HepG2 (cell line): Measurements from ENCODE around the gene ZBTB7C. TPM values are rescaled to one million over a fixed set of nuclear protein-coding genes. Genes with fewer than 3 reads are reported as not detected.

Source experiments
- ATAC-seq: fragments of 200-7000 bp; cut with Tn5 transposase; 3 replicates; pipeline ENCODE4 v1.9.1; 2020; ENCODE audit warnings: mild to moderate bottlenecking, moderate library complexity
- BruUV-seq: library from RNA; stranded (reverse); fragments of 400-500 nt; replicated peaks from 2 replicates; lab custom pipeline; 2021; lab: Mats Ljungman, UMichigan
- CTCF ChIA-PET: fragments of 300-600 bp; formaldehyde crosslinking; extraction: SDS; loops from one replicate; lab custom pipeline; 2021; ENCODE audit warnings: low total read pairs, inconsistent platforms, low intra/inter-chr PET ratio; lab: Yijun Ruan, JAX
- POLR2A ChIA-PET: fragments of 350-600 bp; sonication (Branson Sonifier 250); formaldehyde crosslinking; loops from one replicate; lab custom pipeline; 2020; ENCODE audit warnings: antibody characterized with exemption, inconsistent platforms; lab: Yijun Ruan, JAX
- DNase-seq: peaks from one replicate; pipeline ENCODE4 v3.0.0-alpha.2; 2015; ENCODE audit warnings: low spot score
- FAIRE-seq: peaks from 3 replicates; lab custom pipeline; 2011; peaks lifted over from hg19 to GRCh38; lab: Jason Lieb, UNC
- H2AFZ ChIP-seq: one replicate; pipeline ENCODE4 v1.6.1; 2011; ENCODE audit warnings: low read length, inconsistent platforms
- H3K27ac ChIP-seq: fragments of 300-600 bp; 3 replicates; pipeline ENCODE4 v1.8.0; 2011; ENCODE audit warnings: mixed run types, mild to moderate bottlenecking, mixed read lengths, low read length, inconsistent platforms; ENCODE audit not compliant: insufficient read depth; ENCODE audit errors: extremely low read length
- H3K27me3 ChIP-seq, 2 experiments: fragments of 200-600 bp in 1 of 2; 2 replicates in 1 of 2; 3 replicates in 1 of 2; pipeline versions ENCODE4 v1.6.0 to v1.8.0; 2011; ENCODE audit warnings: low read length in 2 of 2, mild to moderate bottlenecking in 2 of 2, moderate library complexity in 2 of 2, inconsistent platforms in 1 of 2; ENCODE audit not compliant: insufficient read depth in 2 of 2, control insufficient read depth in 1 of 2
- H3K36me3 ChIP-seq, 2 experiments: fragments of 200-600 bp in 1 of 2; replicated peaks in 1 of 2; 2 replicates in 1 of 2; 3 replicates in 1 of 2; pipeline versions ENCODE4 v1.5.1 to v1.8.0; 2011; ENCODE audit warnings: low read length in 2 of 2, inconsistent platforms in 1 of 2; ENCODE audit not compliant: insufficient read depth in 2 of 2, control insufficient read depth in 1 of 2
- H3K4me1 ChIP-seq: 2 replicates; pipeline ENCODE4 v1.5.1; 2012; ENCODE audit warnings: low read length, inconsistent platforms; ENCODE audit not compliant: insufficient read depth
- H3K4me2 ChIP-seq: 2 replicates; pipeline ENCODE4 v1.6.0; 2011; ENCODE audit warnings: low read depth, low read length, inconsistent platforms
- H3K4me3 ChIP-seq, 3 experiments: fragments of 200-600 bp in 1 of 3; sonication (generic), shearing (Covaris generic) in 1 of 3; replicated peaks in 1 of 3; 2 replicates each; pipeline ENCODE4 v1.5.1; 2011 to 2016; ENCODE audit warnings: low read length in 3 of 3, inconsistent platforms in 2 of 3, low read depth in 2 of 3, mild to moderate bottlenecking in 2 of 3, control low read depth in 1 of 3, mixed read lengths in 1 of 3; ENCODE audit not compliant: insufficient read depth in 1 of 3
- H3K79me2 ChIP-seq: one replicate; pipeline ENCODE4 v1.6.1; 2011; ENCODE audit warnings: low read length, inconsistent platforms; ENCODE audit not compliant: insufficient read depth
- H3K9ac ChIP-seq: 2 replicates; pipeline ENCODE4 v1.6.0; 2011; ENCODE audit warnings: mild to moderate bottlenecking, low read depth, low read length, inconsistent platforms; ENCODE audit not compliant: insufficient read depth
- H3K9me3 ChIP-seq: 2 replicates; pipeline ENCODE4 v1.5.1; 2012; ENCODE audit warnings: mild to moderate bottlenecking, low read length
- H4K20me1 ChIP-seq: 2 replicates; pipeline ENCODE4 v1.6.0; 2011; ENCODE audit warnings: inconsistent platforms, mild to moderate bottlenecking, low read length, moderate library complexity; ENCODE audit not compliant: insufficient read depth
- NKX3-1 ChIP-seq: sonication (generic); formaldehyde crosslinking; IDR thresholded peaks from 2 replicates; pipeline ENCODE4 v1.5.0; 2020; ENCODE audit warnings: missing genetic modification reagents
- SNAI1 ChIP-seq: sonication (generic); formaldehyde crosslinking; IDR thresholded peaks from 2 replicates; pipeline ENCODE4 v1.5.0; 2020; ENCODE audit warnings: mild to moderate bottlenecking, missing genetic modification reagents, borderline replicate concordance
- TEAD2 ChIP-seq: sonication (generic); formaldehyde crosslinking; IDR thresholded peaks from 2 replicates; pipeline ENCODE4 v1.9.0; 2021; ENCODE audit warnings: missing genetic modification reagents
- YEATS2 ChIP-seq: sonication (generic); formaldehyde crosslinking; IDR thresholded peaks from 2 replicates; pipeline ENCODE4 v1.4.0; 2020; ENCODE audit warnings: missing genetic modification reagents, borderline replicate concordance
- ZNF10 ChIP-seq: sonication (generic); formaldehyde crosslinking; IDR thresholded peaks from 2 replicates; pipeline ENCODE4 v1.4.0; 2020; ENCODE audit warnings: mild to moderate bottlenecking, low read depth, missing genetic modification reagents, borderline replicate concordance
- ZNF180 ChIP-seq: sonication (generic); formaldehyde crosslinking; IDR thresholded peaks from 2 replicates; pipeline ENCODE4 v1.4.0; 2020; ENCODE audit warnings: low read depth, missing genetic modification reagents, borderline replicate concordance
- ZNF20 ChIP-seq: sonication (generic); formaldehyde crosslinking; IDR thresholded peaks from 2 replicates; pipeline ENCODE4 v1.4.0; 2020; ENCODE audit warnings: mild to moderate bottlenecking, moderate library complexity, missing genetic modification reagents
- ZNF468 ChIP-seq: sonication (generic); formaldehyde crosslinking; IDR thresholded peaks from 2 replicates; pipeline ENCODE4 v1.8.0; 2022; ENCODE audit warnings: mild to moderate bottlenecking, moderate library complexity, missing genetic modification reagents
- ZNF496 ChIP-seq: sonication (generic); formaldehyde crosslinking; IDR thresholded peaks from 2 replicates; pipeline ENCODE4 v1.8.1; 2023; ENCODE audit warnings: mild to moderate bottlenecking, moderate library complexity, missing genetic modification reagents; ENCODE audit not compliant: insufficient replicate concordance
- ZNF891 ChIP-seq: sonication (generic); formaldehyde crosslinking; IDR thresholded peaks from 2 replicates; pipeline ENCODE4 v1.5.0; 2020; ENCODE audit warnings: mild to moderate bottlenecking, missing genetic modification reagents
- WGBS: methylation state at CpG from one replicate; pipeline ENCODE4 v1.1.6; 2017; ENCODE audit warnings: low lambda C conversion rate; 5-methylcytosine and 5-hydroxymethylcytosine counted together
- in situ Hi-C: cut with HindIII; loops from 2 replicates; pipeline ENCODE4 v1.10.0; 2017; ENCODE audit warnings: low pct_unique_long_range_greater_than_20kb; ENCODE audit not compliant: extremely low pct_ligation_motif_present
- intact Hi-C: fragments of 100-400 bp; cut with micrococcal nuclease; formaldehyde crosslinking; loops from one replicate; pipeline ENCODE4 v1.10.0; 2022; ENCODE audit not compliant: unreplicated experiment
- polyA plus RNA-seq, 8 experiments: library from polyadenylated mRNA; depleted of rRNA in 3 of 8; stranded (reverse) in 7 of 8; unstranded in 1 of 8; fragments of >200 nt; fragmentation: Illumina TruSeq in 4 of 8; extraction: Trizol in 4 of 8; gene quantifications; 2 replicates each; pipeline versions ENCODE4 v1.2.1 to v1.2.3, GENCODE V29; 2011 to 2016; ENCODE audit warnings: low read depth in 4 of 8, missing spikeins in 1 of 8, mixed read lengths in 1 of 8; ENCODE audit not compliant: insufficient read depth in 1 of 8
- total RNA-seq, 5 experiments: library from RNA; depleted of rRNA; stranded (reverse); fragments of >200 nt; fragmentation: Illumina TruSeq; extraction: Trizol; gene quantifications; 2 replicates each; pipeline ENCODE4 v1.2.3, GENCODE V29; 2016; ENCODE audit warnings: low read depth in 1 of 5
- TF ChIP-seq, protein P1 (sequence below): sonication (generic); formaldehyde crosslinking; IDR thresholded peaks from 2 replicates; pipeline ENCODE4 v1.4.0; 2020; ENCODE audit warnings: missing genetic modification reagents, mild to moderate bottlenecking, borderline replicate concordance
- TF ChIP-seq, protein P2 (sequence below): sonication (generic); formaldehyde crosslinking; IDR thresholded peaks from 2 replicates; pipeline ENCODE4 v1.4.0; 2020; ENCODE audit warnings: mild to moderate bottlenecking, missing genetic modification reagents
- TF ChIP-seq, protein P3 (sequence below): sonication (generic); formaldehyde crosslinking; IDR thresholded peaks from 2 replicates; pipeline ENCODE4 v1.4.0; 2020; ENCODE audit warnings: mild to moderate bottlenecking, missing genetic modification reagents

The ZBTB7C gene
- total and polyA plus RNA-seq, 2 of the 13 experiments (the other 11 are each of a cell fraction or from before 2014, with no cell fraction given) = 0.01 to 0.04 TPM

DNA sequence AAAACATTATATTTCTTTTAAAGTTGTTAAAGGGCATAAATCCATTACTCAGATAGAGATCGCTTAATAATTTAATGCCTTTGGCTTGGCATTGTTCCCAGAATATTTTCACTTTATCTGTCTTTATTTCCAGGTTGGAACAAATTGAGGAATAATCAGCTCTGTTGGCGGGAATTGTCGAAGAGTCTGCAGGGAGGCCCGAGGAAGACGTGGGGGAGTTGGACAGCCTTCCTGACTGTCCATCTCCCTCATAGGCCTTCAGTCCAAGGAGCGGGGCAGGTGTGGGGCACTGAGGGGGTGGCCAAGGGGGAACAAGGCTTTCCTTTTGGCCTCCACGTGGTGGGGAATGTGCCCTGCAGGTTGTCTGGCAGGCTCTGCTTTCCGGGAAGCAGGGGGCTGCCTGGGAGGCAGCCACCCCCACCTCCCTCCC is 179.6 kb downstream of the ZBTB7C start:
- CTCF ChIA-PET = interaction anchor here (1.3 kb wide), 2 partner anchors 217 to 236 kb away, joined by 6 to 10 read pairs; no protein-coding TSS in a partner anchor
- no peak for TF ChIP-seq TEAD2 (CRISPR knock-in tag)
- TF ChIP-seq, protein P1, sequence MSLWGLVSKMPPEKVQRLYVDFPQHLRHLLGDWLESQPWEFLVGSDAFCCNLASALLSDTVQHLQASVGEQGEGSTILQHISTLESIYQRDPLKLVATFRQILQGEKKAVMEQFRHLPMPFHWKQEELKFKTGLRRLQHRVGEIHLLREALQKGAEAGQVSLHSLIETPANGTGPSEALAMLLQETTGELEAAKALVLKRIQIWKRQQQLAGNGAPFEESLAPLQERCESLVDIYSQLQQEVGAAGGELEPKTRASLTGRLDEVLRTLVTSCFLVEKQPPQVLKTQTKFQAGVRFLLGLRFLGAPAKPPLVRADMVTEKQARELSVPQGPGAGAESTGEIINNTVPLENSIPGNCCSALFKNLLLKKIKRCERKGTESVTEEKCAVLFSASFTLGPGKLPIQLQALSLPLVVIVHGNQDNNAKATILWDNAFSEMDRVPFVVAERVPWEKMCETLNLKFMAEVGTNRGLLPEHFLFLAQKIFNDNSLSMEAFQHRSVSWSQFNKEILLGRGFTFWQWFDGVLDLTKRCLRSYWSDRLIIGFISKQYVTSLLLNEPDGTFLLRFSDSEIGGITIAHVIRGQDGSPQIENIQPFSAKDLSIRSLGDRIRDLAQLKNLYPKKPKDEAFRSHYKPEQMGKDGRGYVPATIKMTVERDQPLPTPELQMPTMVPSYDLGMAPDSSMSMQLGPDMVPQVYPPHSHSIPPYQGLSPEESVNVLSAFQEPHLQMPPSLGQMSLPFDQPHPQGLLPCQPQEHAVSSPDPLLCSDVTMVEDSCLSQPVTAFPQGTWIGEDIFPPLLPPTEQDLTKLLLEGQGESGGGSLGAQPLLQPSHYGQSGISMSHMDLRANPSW (CRISPR knock-in tag) = no peak
- no peak for TF ChIP-seq ZNF20
- no peak for TF ChIP-seq ZNF468 (CRISPR knock-in tag)
- no peak for TF ChIP-seq SNAI1 (CRISPR knock-in tag)
- TF ChIP-seq NKX3-1 (CRISPR knock-in tag) = no peak
- TF ChIP-seq, protein P2, sequence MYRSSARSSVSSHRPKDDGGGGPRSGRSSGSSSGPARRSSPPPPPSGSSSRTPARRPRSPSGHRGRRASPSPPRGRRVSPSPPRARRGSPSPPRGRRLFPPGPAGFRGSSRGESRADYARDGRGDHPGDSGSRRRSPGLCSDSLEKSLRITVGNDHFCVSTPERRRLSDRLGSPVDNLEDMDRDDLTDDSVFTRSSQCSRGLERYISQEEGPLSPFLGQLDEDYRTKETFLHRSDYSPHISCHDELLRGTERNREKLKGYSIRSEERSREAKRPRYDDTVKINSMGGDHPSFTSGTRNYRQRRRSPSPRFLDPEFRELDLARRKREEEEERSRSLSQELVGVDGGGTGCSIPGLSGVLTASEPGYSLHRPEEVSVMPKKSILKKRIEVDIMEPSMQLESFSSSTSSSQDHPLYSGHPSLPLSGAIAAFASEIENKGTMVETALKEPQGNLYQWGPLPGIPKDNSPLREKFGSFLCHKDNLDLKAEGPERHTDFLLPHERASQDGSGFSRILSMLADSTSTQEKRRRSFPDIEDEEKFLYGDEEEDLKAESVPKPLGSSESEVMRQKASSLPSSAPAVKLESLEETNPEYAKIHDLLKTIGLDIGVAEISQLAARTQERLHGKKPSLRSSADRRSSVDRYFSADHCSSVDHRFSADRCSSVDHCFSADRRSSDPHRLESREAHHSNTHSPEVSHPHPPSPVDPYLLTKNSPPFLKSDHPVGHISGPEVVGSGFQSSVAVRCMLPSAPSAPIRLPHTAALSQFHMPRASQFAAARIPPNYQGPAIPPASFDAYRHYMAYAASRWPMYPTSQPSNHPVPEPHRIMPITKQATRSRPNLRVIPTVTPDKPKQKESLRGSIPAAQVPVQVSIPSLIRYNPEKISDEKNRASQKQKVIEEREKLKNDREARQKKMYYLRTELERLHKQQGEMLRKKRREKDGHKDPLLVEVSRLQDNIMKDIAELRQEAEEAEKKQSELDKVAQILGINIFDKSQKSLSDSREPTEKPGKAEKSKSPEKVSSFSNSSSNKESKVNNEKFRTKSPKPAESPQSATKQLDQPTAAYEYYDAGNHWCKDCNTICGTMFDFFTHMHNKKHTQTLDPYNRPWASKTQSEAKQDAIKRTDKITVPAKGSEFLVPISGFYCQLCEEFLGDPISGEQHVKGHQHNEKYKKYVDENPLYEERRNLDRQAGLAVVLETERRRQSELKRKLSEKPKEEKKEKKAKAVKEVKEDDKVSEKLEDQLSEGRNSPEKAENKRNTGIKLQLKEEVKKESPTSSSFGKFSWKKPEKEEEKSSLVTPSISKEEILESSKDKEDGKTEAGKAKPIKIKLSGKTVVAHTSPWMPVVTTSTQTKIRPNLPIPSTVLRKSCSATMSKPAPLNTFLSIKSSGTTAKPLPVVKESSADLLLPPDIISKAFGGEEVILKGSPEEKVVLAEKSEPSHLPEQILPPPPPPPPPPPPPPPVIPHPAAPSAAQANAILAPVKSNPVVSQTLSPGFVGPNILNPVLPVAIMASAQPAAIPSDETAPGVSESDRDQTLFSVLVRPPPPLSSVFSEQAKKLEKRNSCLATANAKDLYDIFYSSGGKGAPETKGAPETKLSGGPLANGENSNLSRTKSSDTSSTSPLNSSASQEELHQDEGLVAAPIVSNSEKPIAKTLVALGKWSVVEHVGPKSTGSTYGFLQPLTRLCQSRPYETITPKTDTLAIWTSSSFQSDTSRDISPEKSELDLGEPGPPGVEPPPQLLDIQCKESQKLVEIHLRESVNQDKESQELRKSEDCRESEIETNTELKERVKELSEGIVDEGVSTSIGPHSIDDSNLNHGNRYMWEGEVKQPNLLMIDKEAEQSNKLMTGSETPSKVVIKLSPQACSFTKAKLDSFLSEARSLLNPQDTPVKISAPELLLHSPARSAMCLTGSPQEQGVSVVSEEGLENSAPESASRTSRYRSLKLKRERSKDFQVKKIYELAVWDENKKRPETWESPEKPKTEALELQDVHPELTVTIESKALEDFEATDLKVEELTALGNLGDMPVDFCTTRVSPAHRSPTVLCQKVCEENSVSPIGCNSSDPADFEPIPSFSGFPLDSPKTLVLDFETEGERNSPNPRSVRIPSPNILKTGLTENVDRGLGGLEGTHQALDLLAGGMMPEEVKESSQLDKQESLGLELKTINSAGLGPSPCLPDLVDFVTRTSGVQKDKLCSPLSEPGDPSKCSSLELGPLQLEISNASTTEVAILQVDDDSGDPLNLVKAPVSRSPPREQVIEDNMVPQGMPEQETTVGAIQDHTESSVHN (CRISPR knock-in tag) = no peak
- TF ChIP-seq, protein P3, sequence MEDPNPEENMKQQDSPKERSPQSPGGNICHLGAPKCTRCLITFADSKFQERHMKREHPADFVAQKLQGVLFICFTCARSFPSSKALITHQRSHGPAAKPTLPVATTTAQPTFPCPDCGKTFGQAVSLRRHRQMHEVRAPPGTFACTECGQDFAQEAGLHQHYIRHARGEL (CRISPR knock-in tag) = no peak
- TF ChIP-seq ZNF10 (CRISPR knock-in tag) = no peak
- no peak for TF ChIP-seq ZNF496 (CRISPR knock-in tag)
- TF ChIP-seq YEATS2 (CRISPR knock-in tag) = no peak
- no peak for TF ChIP-seq ZNF180
- TF ChIP-seq ZNF891 (CRISPR knock-in tag) = no peak

More for the DNA sequence above, 179.6 kb downstream of the ZBTB7C start:
- ATAC-seq = peak; percentile 27; the same call in 2 of the 3 replicates
- DNase-seq = no peak
- Histone ChIP-seq H4K20me1 (no peaks in the 10 kb centered on the region), H3K27ac (no peak overlapping the region), H3K9ac (no peak overlapping the region), H3K36me3 (no peaks in the 10 kb centered on the region), H3K4me1 (no peaks in the 10 kb centered on the region), H3K79me2 (no peaks in the 10 kb centered on the region), H3K27me3 (peaks cover 2 to 16% of the 10 kb centered on the region in 2 experiments; a peak in 1 of 5 replicates), H3K4me3 (no peak overlapping the region), H3K9me3 (no peaks in the 10 kb centered on the region), H3K4me2 (no peak overlapping the region), H2AFZ (no peak overlapping the region)
- POLR2A ChIA-PET = no interaction called here
- BruUV-seq = no TSS peak
- WGBS = 11% methylated on average over 8 of the region's 8 CpGs
- intact Hi-C loops = no loop called here
- FAIRE-seq = no peak
- in situ Hi-C loops = no loop called here
